ENCODE results near the gene SCN8A.
"Not testable (repeated sequence)": the region's sequence is repeated elsewhere in the genome, so short reads cannot be mapped to it uniquely, and the experiment has no call there.

SCN8A gene

GRCh38 chr12:51817027-51817953 is 226.3 kb downstream of the SCN8A start:
- no peak for DNase-seq (ENCODE audit: low read depth)

- DNase-seq (ENCODE audit: low read depth), result no peak
Measured at GRCh38 chr12:51818086-51818485, 227.1 kb downstream of the SCN8A start.

- DNase-seq (ENCODE audit: low read depth), result no peak
Measured at GRCh38 chr12:51818566-51819300, 227.7 kb downstream of the SCN8A start.

- no peak for DNase-seq (ENCODE audit: low read depth)
Measured at GRCh38 chr12:51819736-51820525, 228.9 kb downstream of the SCN8A start.

- peak; percentile 69 for DNase-seq (ENCODE audit: low read depth)
Measured at GRCh38 chr12:51820526-51821439, 229.8 kb downstream of the SCN8A start.

GRCh38 chr12:51821440-51822260 is 230.6 kb downstream of the SCN8A start:
- DNase-seq (ENCODE audit: low read depth), result peak; percentile 20

GRCh38 chr12:51822261-51822616 is 231.2 kb downstream of the SCN8A start:
- DNase-seq (ENCODE audit: low read depth), result no peak

- DNase-seq (ENCODE audit: low read depth), result no peak
Measured at GRCh38 chr12:51822956-51823355, 231.9 kb downstream of the SCN8A start.

GRCh38 chr12:51823875-51824565 is 233.0 kb downstream of the SCN8A start:
- no peak for DNase-seq (ENCODE audit: low read depth)

GRCh38 chr12:51825216-51825615 is 234.2 kb downstream of the SCN8A start:
- DNase-seq (ENCODE audit: low read depth), result no peak

GRCh38 chr12:51826881-51827280 is 235.8 kb downstream of the SCN8A start:
- DNase-seq (ENCODE audit: low read depth), result no peak

- DNase-seq (ENCODE audit: low read depth), result no peak
Measured at GRCh38 chr12:51827925-51828818, 237.1 kb downstream of the SCN8A start.

- DNase-seq (ENCODE audit: low read depth), result no peak
Measured at GRCh38 chr12:51829011-51829481, 238.0 kb downstream of the SCN8A start.

GRCh38 chr12:51829641-51830040 is 238.6 kb downstream of the SCN8A start:
- DNase-seq (ENCODE audit: low read depth), result no peak

- not testable (repeated sequence) for DNase-seq (ENCODE audit: low read depth)
Measured at GRCh38 chr12:51831817-51832216, 240.8 kb downstream of the SCN8A start.

GRCh38 chr12:51832354-51833107 is 241.5 kb downstream of the SCN8A start:
- no peak for DNase-seq (ENCODE audit: low read depth)

- no peak for DNase-seq (ENCODE audit: low read depth)
Measured at GRCh38 chr12:51833448-51834227, 242.6 kb downstream of the SCN8A start.

Measured in activated T-helper 1 cell treated with Interleukin-2 at 50 U/mL for 16 hours (primary cell).